GM06990 (cell line): ENCODE measurements around the gene CARS2.
"Not testable (repeated sequence)": the region's sequence is repeated elsewhere in the genome, so short reads cannot be mapped to it uniquely, and the experiment has no call there.

Experiments
- DNase-seq: peaks from one replicate; pipeline ENCODE4 v3.0.0-alpha.2; 2011; ENCODE audit not compliant: insufficient read length; ENCODE audit errors: extremely low read depth
- H3K27me3 ChIP-seq: replicated peaks from 2 replicates; pipeline ENCODE4 v1.6.0; 2011; ENCODE audit warnings: low read length; ENCODE audit not compliant: control insufficient read depth, insufficient read depth
- H3K36me3 ChIP-seq: 2 replicates; pipeline ENCODE4 v1.5.1; 2011; ENCODE audit warnings: low read length; ENCODE audit not compliant: control insufficient read depth, insufficient read depth
- H3K4me3 ChIP-seq: replicated peaks from 2 replicates; pipeline ENCODE4 v1.5.1; 2011; ENCODE audit warnings: low read depth, mild to moderate bottlenecking, control low read depth, low read length
- TF ChIP-seq, protein P1 (sequence below): IDR thresholded peaks from 2 replicates; pipeline ENCODE4 v1.5.1; 2011; ENCODE audit warnings: low read length, control low read depth, mild to moderate bottlenecking, inconsistent platforms; ENCODE audit not compliant: insufficient read depth, poor library complexity, severe bottlenecking

The CARS2 gene

DNA sequence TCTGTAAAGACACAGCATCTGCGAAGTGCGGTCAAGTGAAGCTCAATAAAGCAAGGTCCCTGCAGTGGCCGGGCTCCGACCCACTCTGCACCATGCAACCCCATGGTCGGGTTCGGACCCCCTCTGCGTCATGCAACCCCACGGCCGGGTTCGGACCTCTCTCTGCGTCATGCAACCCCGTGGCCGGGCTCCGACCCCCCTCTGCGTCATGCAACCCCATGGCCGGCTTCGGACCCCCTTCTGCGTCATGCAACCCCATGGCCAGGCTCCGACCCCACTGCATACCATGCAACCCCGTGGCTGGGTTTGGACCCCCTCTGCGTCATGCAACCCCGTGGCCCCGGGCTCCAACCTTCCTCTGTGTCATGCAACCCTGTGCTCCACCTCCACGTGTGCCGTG, 43.8 kb downstream of the CARS2 start:
- peaks cover 24% of the 10 kb centered on the region for H3K36me3 ChIP-seq
- TF ChIP-seq, protein P1, sequence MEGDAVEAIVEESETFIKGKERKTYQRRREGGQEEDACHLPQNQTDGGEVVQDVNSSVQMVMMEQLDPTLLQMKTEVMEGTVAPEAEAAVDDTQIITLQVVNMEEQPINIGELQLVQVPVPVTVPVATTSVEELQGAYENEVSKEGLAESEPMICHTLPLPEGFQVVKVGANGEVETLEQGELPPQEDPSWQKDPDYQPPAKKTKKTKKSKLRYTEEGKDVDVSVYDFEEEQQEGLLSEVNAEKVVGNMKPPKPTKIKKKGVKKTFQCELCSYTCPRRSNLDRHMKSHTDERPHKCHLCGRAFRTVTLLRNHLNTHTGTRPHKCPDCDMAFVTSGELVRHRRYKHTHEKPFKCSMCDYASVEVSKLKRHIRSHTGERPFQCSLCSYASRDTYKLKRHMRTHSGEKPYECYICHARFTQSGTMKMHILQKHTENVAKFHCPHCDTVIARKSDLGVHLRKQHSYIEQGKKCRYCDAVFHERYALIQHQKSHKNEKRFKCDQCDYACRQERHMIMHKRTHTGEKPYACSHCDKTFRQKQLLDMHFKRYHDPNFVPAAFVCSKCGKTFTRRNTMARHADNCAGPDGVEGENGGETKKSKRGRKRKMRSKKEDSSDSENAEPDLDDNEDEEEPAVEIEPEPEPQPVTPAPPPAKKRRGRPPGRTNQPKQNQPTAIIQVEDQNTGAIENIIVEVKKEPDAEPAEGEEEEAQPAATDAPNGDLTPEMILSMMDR, result no peak
- no peak for DNase-seq
- no peaks in the 10 kb centered on the region for H3K27me3 ChIP-seq
- H3K4me3 ChIP-seq, result no peak overlapping the region

DNA sequence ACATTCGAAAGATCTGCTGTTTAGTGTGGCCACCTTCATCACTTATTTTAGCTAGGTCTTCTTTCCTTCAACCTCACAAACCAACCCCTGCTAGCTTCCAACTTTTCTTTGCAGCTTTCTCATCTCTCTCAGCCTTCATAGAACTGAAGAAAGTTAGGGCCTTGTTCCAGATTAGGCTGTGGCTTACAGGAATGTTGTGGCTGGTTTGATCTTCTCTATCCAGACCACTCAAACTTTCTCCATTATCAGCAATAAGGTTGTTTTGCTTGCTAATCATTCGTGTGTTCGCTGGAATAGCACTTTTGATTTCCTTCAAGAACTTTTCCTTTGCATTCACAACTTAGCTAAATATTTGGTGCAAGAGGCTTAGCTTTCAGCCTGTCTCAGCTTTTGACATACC, 44.7 kb downstream of the CARS2 start:
- no peaks in the 10 kb centered on the region for H3K27me3 ChIP-seq
- no peak overlapping the region for H3K4me3 ChIP-seq
- H3K36me3 ChIP-seq, result peaks cover 20% of the 10 kb centered on the region
- DNase-seq, result no peak
- TF ChIP-seq, protein P1, result no peak

DNA sequence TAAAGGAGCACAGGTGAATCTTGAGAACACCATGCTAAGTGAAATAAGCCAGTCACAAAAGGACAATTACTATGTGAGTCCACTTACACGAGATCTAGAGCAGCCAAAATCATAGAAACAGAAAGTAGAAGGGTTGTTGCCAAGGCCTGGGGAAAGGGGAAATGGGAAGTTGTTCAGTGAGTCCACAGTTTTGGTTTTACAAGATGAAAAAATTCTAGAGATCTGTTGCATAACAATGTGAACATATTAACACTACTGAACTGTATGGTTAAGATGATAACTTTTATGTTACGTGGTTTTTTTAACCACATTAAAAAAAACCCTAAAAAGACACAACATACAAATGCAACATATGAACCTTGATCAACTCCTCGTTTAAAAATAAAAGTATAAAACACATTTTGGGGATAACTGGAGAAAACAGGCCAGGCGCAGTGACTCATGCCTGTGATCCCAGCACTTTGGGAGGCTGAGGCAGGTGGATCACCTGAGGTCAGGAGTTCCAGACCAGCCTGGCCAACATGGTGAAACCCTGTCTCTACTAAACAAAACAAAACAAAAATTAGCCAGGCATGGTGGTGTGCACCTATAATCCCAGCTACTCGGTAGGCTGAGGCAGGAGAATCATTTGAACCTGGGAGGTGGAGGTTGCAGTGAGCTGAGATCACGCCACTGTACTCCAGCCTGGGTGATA, 47.6 kb downstream of the CARS2 start:
- not testable (repeated sequence) for H3K27me3 ChIP-seq, H3K4me3 ChIP-seq, DNase-seq
- peaks cover 11% of the 10 kb centered on the region for H3K36me3 ChIP-seq

DNA sequence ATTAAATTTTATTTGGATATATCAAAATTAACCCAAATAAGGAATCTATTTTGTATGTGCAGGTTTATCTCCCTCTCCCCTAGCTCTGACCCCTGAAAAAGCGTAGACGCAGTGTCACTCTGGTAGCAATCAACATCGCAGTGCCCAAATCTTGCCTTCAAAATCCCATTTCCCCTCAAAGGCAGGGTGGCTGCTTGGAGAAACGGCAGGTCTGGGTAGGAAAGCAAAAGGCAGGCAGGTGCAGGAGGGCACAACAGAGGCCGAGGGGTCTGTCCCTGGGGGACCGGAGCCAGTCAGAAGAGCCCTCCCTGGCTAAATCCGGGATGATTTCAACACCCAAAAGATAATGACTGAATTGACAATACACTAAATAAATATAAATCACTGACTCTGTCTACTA, 48.7 kb downstream of the CARS2 start:
- Histone ChIP-seq H3K4me3 (no peak overlapping the region), H3K27me3 (no peaks in the 10 kb centered on the region), H3K36me3 (peaks cover 10% of the 10 kb centered on the region)
- TF ChIP-seq, protein P1, result no peak
- DNase-seq, result no peak

DNA sequence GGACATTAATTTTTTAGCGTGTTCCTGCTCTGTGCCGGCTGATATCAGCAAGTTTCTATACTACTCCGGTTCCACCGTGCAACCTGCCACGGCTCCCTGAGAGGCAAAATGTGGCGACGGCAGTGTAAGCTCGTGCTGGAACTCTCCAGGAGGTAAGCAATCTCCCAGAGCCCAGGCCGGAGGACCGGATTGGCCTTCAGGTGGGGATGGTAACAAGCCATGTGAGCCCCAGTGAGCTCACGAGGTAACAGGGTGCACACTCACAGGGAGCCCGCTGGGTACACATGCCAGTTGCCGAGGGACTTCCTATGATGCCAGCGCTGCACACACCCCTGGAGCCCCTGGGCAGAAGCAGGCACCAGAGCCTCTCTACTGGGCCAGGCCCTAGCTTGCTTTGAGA, 52.1 kb downstream of the CARS2 start:
- H3K36me3 ChIP-seq, result peaks cover 10% of the 10 kb centered on the region
- TF ChIP-seq, protein P1, result no peak
- H3K27me3 ChIP-seq, result no peaks in the 10 kb centered on the region
- no peak for DNase-seq
- H3K4me3 ChIP-seq, result no peak overlapping the region

DNA sequence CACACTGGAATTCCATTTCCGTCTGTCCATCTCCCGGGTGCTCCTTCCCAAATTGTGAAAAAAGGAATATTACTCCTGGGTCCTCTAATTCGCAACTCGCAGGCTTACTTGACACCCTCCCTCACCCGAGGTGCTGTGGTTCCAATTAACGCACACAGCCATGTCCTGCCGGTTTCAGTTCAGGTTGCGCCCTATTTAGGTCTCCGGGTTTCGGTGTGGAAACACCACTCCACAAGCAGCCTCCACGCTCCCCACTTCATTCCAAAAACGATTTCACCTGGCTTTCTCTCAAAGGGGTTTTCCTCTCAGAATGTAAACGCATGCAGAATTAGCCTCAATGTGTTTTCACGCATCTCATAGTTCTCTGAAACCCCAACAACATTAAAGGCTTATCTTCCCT, 52.6 kb downstream of the CARS2 start:
- Histone ChIP-seq H3K4me3 (no peak overlapping the region), H3K36me3 (peaks cover 11% of the 10 kb centered on the region), H3K27me3 (no peaks in the 10 kb centered on the region)
- TF ChIP-seq, protein P1, result no peak
- no peak for DNase-seq
